Colonic mucosa (tissue), 4 donors: ENCODE data around the gene ZNF396. TPM values are rescaled to one million over a fixed set of nuclear protein-coding genes. Genes with fewer than 3 reads are reported as not detected.
A peak's percentile ranks its signal among the peaks of the same experiment; 100 is the strongest.

Source experiments
- DNase-seq: peaks from one replicate; pipeline ENCODE4 v3.0.0-alpha.2; 2020
- H3K27ac ChIP-seq: fragments of 200-600 bp; one replicate; pipeline ENCODE4 v1.8.0; 2021
- H3K27me3 ChIP-seq: fragments of 200-600 bp; one replicate; pipeline ENCODE4 v1.8.0; 2021
- H3K36me3 ChIP-seq: fragments of 200-600 bp; one replicate; pipeline ENCODE4 v1.8.0; 2021
- H3K4me1 ChIP-seq: fragments of 200-600 bp; one replicate; pipeline ENCODE4 v1.8.0; 2021; ENCODE audit warnings: mild to moderate bottlenecking
- H3K4me3 ChIP-seq: fragments of 200-600 bp; one replicate; pipeline ENCODE4 v1.8.0; 2021
- H3K9ac ChIP-seq, 2 donors: one replicate each; pipeline ENCODE4 v1.7.0; 2013; ENCODE audit warnings: control low read depth in 2 of 2, low read depth in 2 of 2, low read length in 2 of 2
- H3K9me3 ChIP-seq: fragments of 200-600 bp; one replicate; pipeline ENCODE4 v1.8.0; 2021
- CTCF ChIP-seq: fragments of 200-600 bp; IDR thresholded peaks from one replicate; pipeline ENCODE4 v1.8.0; 2022; ENCODE audit warnings: antibody characterized with exemption, mild to moderate bottlenecking
- intact Hi-C: fragments of 100-400 bp; cut with DNase I; formaldehyde crosslinking; loops from one replicate; pipeline ENCODE4 v1.14.1; 2022
- total RNA-seq, 2 donors: library from RNA; stranded (reverse); fragmentation: NEBNext Ultra II Directional in 1 of 2; extraction: Animal tissue kit (Norgen Biotek cat#: 25700) in 1 of 2; gene quantifications; one replicate each; pipeline ENCODE4 v1.2.1, GENCODE V29; 2021
- donor health status: healthy.
- donor health status: DM: no; HTN: no; CAD: no.
- donor health status: DM: no; HTN: no; CAD: no.

Gene ZNF396
- total RNA-seq, 2 donors from 2014 or later: 3.2 to 3.6 TPM

GRCh38 chr18:35417223-35417622 lies 40.1 kb upstream of the ZNF396 start:
- Histone ChIP-seq H3K4me1 (no peaks in the 10 kb centered on the region), H3K9me3 (no peaks in the 10 kb centered on the region), H3K36me3 (no peaks in the 10 kb centered on the region), H3K9ac (no peak overlapping the region), H3K4me3 (no peak overlapping the region), H3K27ac (no peak overlapping the region), H3K27me3 (no peaks in the 10 kb centered on the region)
- no peak for DNase-seq
- no peak for TF ChIP-seq CTCF
- intact Hi-C loops: no loop called here

- intact Hi-C loops: no loop called here
- H3K9me3 ChIP-seq: no peaks in the 10 kb centered on the region
- H3K27me3 ChIP-seq: no peaks in the 10 kb centered on the region
- no peak for TF ChIP-seq CTCF
- no peak overlapping the region for H3K27ac ChIP-seq
- H3K9ac ChIP-seq: no peak overlapping the region
- no peak for DNase-seq
- no peak overlapping the region for H3K4me3 ChIP-seq
- H3K4me1 ChIP-seq: no peaks in the 10 kb centered on the region
- no peaks in the 10 kb centered on the region for H3K36me3 ChIP-seq
Measured at GRCh38 chr18:35415511-35416073, 38.5 kb upstream of the ZNF396 start.

- H3K27ac ChIP-seq: no peak overlapping the region
- no peaks in the 10 kb centered on the region for H3K9me3 ChIP-seq
- no peak for TF ChIP-seq CTCF
- peaks cover 4% of the 10 kb centered on the region for H3K4me1 ChIP-seq
- H3K4me3 ChIP-seq: no peak overlapping the region
- no peaks in the 10 kb centered on the region for H3K36me3 ChIP-seq
- H3K9ac ChIP-seq: peak overlapping the region in 1 of 2 donors; percentile 48
- intact Hi-C loops: no loop called here
- H3K27me3 ChIP-seq: no peaks in the 10 kb centered on the region
- no peak for DNase-seq
Measured at GRCh38 chr18:35413163-35413511, 36.0 kb upstream of the ZNF396 start.

GRCh38 chr18:35411625-35412351 lies 34.7 kb upstream of the ZNF396 start:
- Histone ChIP-seq H3K9me3 (no peaks in the 10 kb centered on the region), H3K27me3 (no peaks in the 10 kb centered on the region), H3K4me3 (no peak overlapping the region), H3K36me3 (no peaks in the 10 kb centered on the region), H3K9ac (no peak overlapping the region), H3K27ac (no peak overlapping the region), H3K4me1 (peaks cover 4% of the 10 kb centered on the region)
- DNase-seq: no peak
- TF ChIP-seq CTCF: no peak
- intact Hi-C loops: no loop called here

- H3K27ac ChIP-seq: no peak overlapping the region
- TF ChIP-seq CTCF: no peak
- no peaks in the 10 kb centered on the region for H3K36me3 ChIP-seq
- no peaks in the 10 kb centered on the region for H3K27me3 ChIP-seq
- intact Hi-C loops: no loop called here
- no peak overlapping the region for H3K9ac ChIP-seq
- no peak overlapping the region for H3K4me3 ChIP-seq
- H3K4me1 ChIP-seq: peaks cover 4% of the 10 kb centered on the region
- H3K9me3 ChIP-seq: no peaks in the 10 kb centered on the region
- DNase-seq: no peak
Measured at GRCh38 chr18:35410561-35410960, 33.4 kb upstream of the ZNF396 start.
